Uterus (tissue), 4 donors: ENCODE measurements around the gene DAB2IP. TPM values are rescaled to one million over a fixed set of nuclear protein-coding genes. Genes with fewer than 3 reads are reported as not detected.

Experiments used
- DNase-seq, 2 donors: peaks; one replicate each; pipeline ENCODE4 v3.0.0-alpha.2; 2019 to 2020
- H3K27ac ChIP-seq, 2 donors: fragments of 200-600 bp; sonication (generic); 1 replicate in 1 of 2; 2 replicates in 1 of 2; pipeline ENCODE4 v1.5.1; 2016 to 2018
- H3K27me3 ChIP-seq, 2 donors: fragments of 200-600 bp; sonication (generic); one replicate each; pipeline ENCODE4 v1.5.1; 2018 to 2019; ENCODE audit warnings: control low read depth in 1 of 2
- H3K36me3 ChIP-seq, 2 donors: fragments of 200-600 bp; sonication (generic); one replicate each; pipeline ENCODE4 v1.5.1; 2019; ENCODE audit warnings: control low read depth in 1 of 2
- H3K4me1 ChIP-seq, 2 donors: fragments of 200-600 bp; sonication (generic); one replicate each; pipeline ENCODE4 v1.5.1; 2018 to 2019; ENCODE audit warnings: control low read depth in 1 of 2
- H3K4me3 ChIP-seq, 2 donors: fragments of 200-600 bp; sonication (generic); 1 replicate in 1 of 2; 2 replicates in 1 of 2; pipeline ENCODE4 v1.5.1; 2018 to 2019; ENCODE audit warnings: mild to moderate bottlenecking in 1 of 2
- H3K9me3 ChIP-seq, 2 donors: fragments of 200-600 bp; sonication (generic); one replicate each; pipeline ENCODE4 v1.5.1; 2019; ENCODE audit warnings: control low read depth in 1 of 2
- CTCF ChIP-seq, 4 experiments: fragments of 200-600 bp in 2 of 4; fragments of 450-650 bp in 2 of 4; sonication (generic) in 2 of 4; IDR thresholded peaks; one replicate each; pipeline ENCODE4 v1.5.1; 2016 to 2019; ENCODE audit warnings: antibody characterized with exemption in 4 of 4, mild to moderate bottlenecking in 2 of 4, moderate library complexity in 1 of 4
- POLR2A ChIP-seq, 2 donors: fragments of 450-650 bp; IDR thresholded peaks; one replicate each; pipeline ENCODE4 v1.6.1; 2016; ENCODE audit warnings: antibody characterized with exemption in 2 of 2, mild to moderate bottlenecking in 1 of 2, moderate library complexity in 1 of 2
- intact Hi-C: fragments of 100-400 bp; cut with DNase I; formaldehyde crosslinking; loops from one replicate; pipeline ENCODE4 v1.15.1; 2023; ENCODE audit warnings: low total_unique reads
- total RNA-seq, 4 donors: library from RNA; depleted of rRNA in 3 of 4; stranded (reverse); fragments of >200 nt in 3 of 4; gene quantifications; one replicate each; pipeline versions ENCODE4 v1.1.0 to v1.2.4, GENCODE V29; 2014 to 2023
- donor health status: DM: yes; HTN: yes; CAD: no.

DAB2IP gene
- total RNA-seq, 4 donors from 2014 or later = 22.0 to 139 (median 31.6) TPM

- TF ChIP-seq POLR2A (IDR thresholded peaks at IDR 0.05) (no peak), CTCF (IDR thresholded peaks at IDR 0.05) (no peak)
- no peaks in the 10 kb centered on the region for H3K27me3 ChIP-seq
Observed at GRCh38 chr9:121709798-121710197, 58.4 kb downstream of the DAB2IP start.

GRCh38 chr9:121711281-121711680 lies 59.8 kb downstream of the DAB2IP start:
- no peak for TF ChIP-seq CTCF (IDR thresholded peaks at IDR 0.05)
- no peak for TF ChIP-seq POLR2A (IDR thresholded peaks at IDR 0.05)
- Histone ChIP-seq H3K36me3 (no peaks in the 10 kb centered on the region), H3K27me3 (no peaks in the 10 kb centered on the region), H3K27ac (no peak overlapping the region), H3K4me3 (no peak overlapping the region), H3K4me1 (no peaks in the 10 kb centered on the region), H3K9me3 (no peaks in the 10 kb centered on the region)
- intact Hi-C loops = no loop called here
- DNase-seq = no peak

More at GRCh38 chr9:121709798-121710197, 58.4 kb downstream of the DAB2IP start:
- Histone ChIP-seq H3K9me3 (no peaks in the 10 kb centered on the region), H3K27ac (no peak overlapping the region), H3K4me3 (no peak overlapping the region), H3K36me3 (no peaks in the 10 kb centered on the region), H3K4me1 (no peaks in the 10 kb centered on the region)
- intact Hi-C loops = no loop called here
- DNase-seq = no peak

GRCh38 chr9:121711797-121712196 lies 60.4 kb downstream of the DAB2IP start:
- no peak for DNase-seq
- Histone ChIP-seq H3K27me3 (no peaks in the 10 kb centered on the region), H3K4me3 (no peak overlapping the region), H3K27ac (no peak overlapping the region), H3K9me3 (no peaks in the 10 kb centered on the region), H3K36me3 (no peaks in the 10 kb centered on the region), H3K4me1 (no peaks in the 10 kb centered on the region)
- intact Hi-C loops = no loop called here
- TF ChIP-seq POLR2A (IDR thresholded peaks at IDR 0.05) (no peak), CTCF (IDR thresholded peaks at IDR 0.05) (no peak)

- Histone ChIP-seq H3K9me3 (no peaks in the 10 kb centered on the region), H3K27me3 (no peaks in the 10 kb centered on the region), H3K4me1 (peaks cover 3 to 13% of the 10 kb centered on the region in 2 donors), H3K36me3 (no peaks in the 10 kb centered on the region), H3K4me3 (no peak overlapping the region), H3K27ac (no peak overlapping the region)
- DNase-seq = no peak
- intact Hi-C loops = no loop called here
- TF ChIP-seq CTCF (IDR thresholded peaks at IDR 0.05) (no peak), POLR2A (IDR thresholded peaks at IDR 0.05) (no peak)
Observed at GRCh38 chr9:121713400-121714070, 62.1 kb downstream of the DAB2IP start.

GRCh38 chr9:121714075-121714705 lies 62.8 kb downstream of the DAB2IP start:
- Histone ChIP-seq H3K4me1 (peaks cover 3 to 13% of the 10 kb centered on the region in 2 donors), H3K27ac (no peak overlapping the region), H3K36me3 (no peaks in the 10 kb centered on the region), H3K27me3 (no peaks in the 10 kb centered on the region), H3K9me3 (no peaks in the 10 kb centered on the region), H3K4me3 (no peak overlapping the region)
- DNase-seq = no peak
- TF ChIP-seq POLR2A (IDR thresholded peaks at IDR 0.05) (no peak), CTCF (IDR thresholded peaks at IDR 0.05) (no peak)
- intact Hi-C loops = no loop called here
